Transverse colon (tissue), 4 donors: ENCODE data around the gene TLCD3A. TPM values are rescaled to one million over a fixed set of nuclear protein-coding genes. Genes with fewer than 3 reads are reported as not detected.

ENCODE experiments used
- DNase-seq: peaks from one replicate; pipeline ENCODE4 v3.0.0-alpha.2; 2019
- H3K27ac ChIP-seq, 4 donors: fragments of 200-600 bp; sonication (generic); 2 replicates each; pipeline ENCODE4 v1.5.1; 2016 to 2018; ENCODE audit warnings: inconsistent platforms in 4 of 4
- H3K27me3 ChIP-seq: fragments of 200-600 bp; sonication (generic); 2 replicates; pipeline ENCODE4 v1.5.1; 2017; ENCODE audit warnings: inconsistent platforms
- H3K36me3 ChIP-seq, 4 donors: fragments of 200-600 bp; sonication (generic); 2 replicates each; pipeline ENCODE4 v1.5.1; 2017 to 2019; ENCODE audit warnings: inconsistent platforms in 4 of 4
- H3K4me1 ChIP-seq, 4 donors: fragments of 200-600 bp; sonication (generic); 2 replicates each; pipeline ENCODE4 v1.5.1; 2017 to 2020; ENCODE audit warnings: inconsistent platforms in 4 of 4
- H3K4me3 ChIP-seq, 4 donors: fragments of 200-600 bp; sonication (generic); 1 replicate in 1 of 4; 2 replicates in 3 of 4; pipeline versions ENCODE4 v1.5.1 to v1.6.1; 2017 to 2019; ENCODE audit warnings: inconsistent platforms in 4 of 4
- H3K9me3 ChIP-seq, 2 donors: fragments of 200-600 bp; sonication (generic); 2 replicates each; pipeline ENCODE4 v1.5.1; 2017 to 2019; ENCODE audit warnings: inconsistent platforms in 2 of 2
- EP300 ChIP-seq: sonication (generic); formaldehyde crosslinking; IDR thresholded peaks from one replicate; pipeline ENCODE4 v1.6.1; 2017; ENCODE audit warnings: antibody characterized with exemption, low read depth
- POLR2A ChIP-seq: fragments of 450-650 bp; IDR thresholded peaks from one replicate; pipeline ENCODE4 v1.6.1; 2016; ENCODE audit warnings: antibody characterized with exemption, mild to moderate bottlenecking, moderate library complexity
- POLR2AphosphoS5 ChIP-seq, 3 donors: sonication (generic); formaldehyde crosslinking; IDR thresholded peaks; one replicate each; pipeline ENCODE4 v1.6.1; 2016; ENCODE audit warnings: antibody characterized with exemption in 3 of 3
- WGBS, 2 donors: methylation state at CpG; one replicate each; pipeline ENCODE4 v1.1.5; 2018; ENCODE audit warnings: low coverage in 1 of 2; 5-methylcytosine and 5-hydroxymethylcytosine counted together
- in situ Hi-C, 4 donors: fragments of 200-750 bp; cut with MboI; loops; one replicate each; pipeline versions ENCODE4 v1.15.0 to v1.15.1; 2017; ENCODE audit warnings: low sequenced_read_pairs in 3 of 4, low pct_ligation_motif_present in 1 of 4, low pct_unique_long_range_greater_than_20kb in 1 of 4
- intact Hi-C: fragments of 100-400 bp; cut with DNase I; formaldehyde crosslinking; loops from one replicate; pipeline ENCODE4 v1.15.1; 2023; ENCODE audit warnings: low total_unique reads
- total RNA-seq, 4 donors: library from RNA; depleted of rRNA; stranded (reverse); fragments of >200 nt; gene quantifications; one replicate each; pipeline ENCODE4 v1.1.0, GENCODE V29; 2016
- TF ChIP-seq, protein P1 (sequence below), 5 experiments: fragments of 200-600 bp in 3 of 5; fragments of 450-650 bp in 2 of 5; sonication (generic) in 3 of 5; IDR thresholded peaks; 1 replicate in 2 of 5; 2 replicates in 3 of 5; pipeline ENCODE4 v1.5.1; 2016 to 2017; ENCODE audit warnings: antibody characterized with exemption in 5 of 5, inconsistent platforms in 3 of 5, mild to moderate bottlenecking in 2 of 5, moderate library complexity in 1 of 5

The TLCD3A gene
- total RNA-seq, 4 donors from 2014 or later, result 3.2 to 6.4 (median 4.1) TPM

GRCh38 chr17:718075-718474 is 14.3 kb upstream of the TLCD3A start:
- no peaks in the 10 kb centered on the region for H3K36me3 ChIP-seq
- H3K9me3 ChIP-seq, result no peaks in the 10 kb centered on the region
- no peaks in the 10 kb centered on the region for H3K27me3 ChIP-seq
- peaks cover 0 to 33% (median 21%) of the 10 kb centered on the region in 4 donors for H3K4me1 ChIP-seq
- no peak overlapping the region for H3K4me3 ChIP-seq
- intact Hi-C loops, result no loop called here
- DNase-seq, result no peak
- no peak overlapping the region for H3K27ac ChIP-seq
- TF ChIP-seq POLR2A (no peak), POLR2AphosphoS5 (IDR thresholded peaks at IDR 0.05) (no peak), EP300 (no peak)
- TF ChIP-seq, protein P1, sequence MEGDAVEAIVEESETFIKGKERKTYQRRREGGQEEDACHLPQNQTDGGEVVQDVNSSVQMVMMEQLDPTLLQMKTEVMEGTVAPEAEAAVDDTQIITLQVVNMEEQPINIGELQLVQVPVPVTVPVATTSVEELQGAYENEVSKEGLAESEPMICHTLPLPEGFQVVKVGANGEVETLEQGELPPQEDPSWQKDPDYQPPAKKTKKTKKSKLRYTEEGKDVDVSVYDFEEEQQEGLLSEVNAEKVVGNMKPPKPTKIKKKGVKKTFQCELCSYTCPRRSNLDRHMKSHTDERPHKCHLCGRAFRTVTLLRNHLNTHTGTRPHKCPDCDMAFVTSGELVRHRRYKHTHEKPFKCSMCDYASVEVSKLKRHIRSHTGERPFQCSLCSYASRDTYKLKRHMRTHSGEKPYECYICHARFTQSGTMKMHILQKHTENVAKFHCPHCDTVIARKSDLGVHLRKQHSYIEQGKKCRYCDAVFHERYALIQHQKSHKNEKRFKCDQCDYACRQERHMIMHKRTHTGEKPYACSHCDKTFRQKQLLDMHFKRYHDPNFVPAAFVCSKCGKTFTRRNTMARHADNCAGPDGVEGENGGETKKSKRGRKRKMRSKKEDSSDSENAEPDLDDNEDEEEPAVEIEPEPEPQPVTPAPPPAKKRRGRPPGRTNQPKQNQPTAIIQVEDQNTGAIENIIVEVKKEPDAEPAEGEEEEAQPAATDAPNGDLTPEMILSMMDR (IDR thresholded peaks at IDR 0.05), result no peak
- in situ Hi-C loops, result no loop called here
- 85 to 86% methylated on average over 5 of the region's 5 CpGs for WGBS, 2 donors

- Histone ChIP-seq H3K9me3 (no peaks in the 10 kb centered on the region), H3K27ac (no peak overlapping the region), H3K27me3 (no peaks in the 10 kb centered on the region), H3K4me1 (peaks cover 0 to 20% (median 7%) of the 10 kb centered on the region in 4 donors), H3K4me3 (no peak overlapping the region), H3K36me3 (no peaks in the 10 kb centered on the region)
- intact Hi-C loops, result no loop called here
- TF ChIP-seq POLR2AphosphoS5 (IDR thresholded peaks at IDR 0.05), result no peak
- no peak for TF ChIP-seq EP300
- in situ Hi-C loops, result no loop called here
- DNase-seq, result no peak
- 76 to 82% methylated on average over 10 to 13 of the region's 13 CpGs for WGBS, 2 donors
Observed at GRCh38 chr17:720706-721539, 11.5 kb upstream of the TLCD3A start.

GRCh38 chr17:721540-721937 is 10.9 kb upstream of the TLCD3A start:
- intact Hi-C loops (no loop called here), in situ Hi-C loops (no loop called here)
- 78 to 90% methylated on average over 4 to 5 of the region's 5 CpGs for WGBS, 2 donors
- no peak for DNase-seq
- no peak overlapping the region for H3K27ac ChIP-seq
- H3K27me3 ChIP-seq, result no peaks in the 10 kb centered on the region
- no peak overlapping the region for H3K4me3 ChIP-seq
- peaks cover 0 to 19% (median 2%) of the 10 kb centered on the region in 4 donors for H3K4me1 ChIP-seq
- no peaks in the 10 kb centered on the region for H3K9me3 ChIP-seq
- H3K36me3 ChIP-seq, result no peaks in the 10 kb centered on the region
- TF ChIP-seq, protein P1 (IDR thresholded peaks at IDR 0.05), result no peak
- TF ChIP-seq POLR2A (no peak), POLR2AphosphoS5 (IDR thresholded peaks at IDR 0.05) (no peak), EP300 (no peak)

DNA sequence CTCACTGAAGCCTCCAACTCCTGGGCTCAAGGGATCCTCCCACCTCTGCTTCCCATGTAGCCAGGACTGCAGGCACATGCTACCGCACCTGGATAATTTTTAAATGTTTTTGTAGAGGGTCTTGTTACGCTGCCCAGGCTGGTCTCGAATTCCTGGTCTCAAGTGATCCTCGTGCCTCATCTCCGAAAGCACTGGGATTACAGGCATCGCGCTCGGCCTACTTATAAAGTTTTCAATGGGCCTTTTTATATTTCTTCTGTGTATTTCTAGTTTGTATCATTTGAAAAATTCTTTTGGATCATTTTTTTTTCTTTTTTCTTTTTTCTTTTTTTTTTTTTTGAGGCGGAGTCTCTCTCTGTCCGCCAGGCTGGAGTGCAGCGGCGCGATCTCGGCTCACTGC is 7.3 kb upstream of the TLCD3A start:
- Histone ChIP-seq H3K27ac (no peak overlapping the region), H3K27me3 (no peaks in the 10 kb centered on the region), H3K36me3 (no peaks in the 10 kb centered on the region), H3K4me1 (peaks cover 0 to 11% (median 0%) of the 10 kb centered on the region in 4 donors), H3K9me3 (no peaks in the 10 kb centered on the region), H3K4me3 (no peak overlapping the region)
- 93 to 97% methylated on average over 11 to 14 of the region's 14 CpGs for WGBS, 2 donors
- no peak for DNase-seq
- in situ Hi-C loops (no loop called here), intact Hi-C loops (no loop called here)
- TF ChIP-seq EP300, result no peak
- TF ChIP-seq POLR2AphosphoS5 (IDR thresholded peaks at IDR 0.05), result no peak
- TF ChIP-seq, protein P1 (IDR thresholded peaks at IDR 0.05), result no peak
- no peak for TF ChIP-seq POLR2A
